Measurements from ENCODE around the gene TRIM29. TPM values are rescaled to one million over a fixed set of nuclear protein-coding genes. Genes with fewer than 3 reads are reported as not detected.

The TRIM29 gene
- total and polyA plus RNA-seq, 2 of the 13 experiments (the other 11 are each of a cell fraction or from before 2014, with no cell fraction given): 0.86 TPM

- TF ChIP-seq, protein P1, sequence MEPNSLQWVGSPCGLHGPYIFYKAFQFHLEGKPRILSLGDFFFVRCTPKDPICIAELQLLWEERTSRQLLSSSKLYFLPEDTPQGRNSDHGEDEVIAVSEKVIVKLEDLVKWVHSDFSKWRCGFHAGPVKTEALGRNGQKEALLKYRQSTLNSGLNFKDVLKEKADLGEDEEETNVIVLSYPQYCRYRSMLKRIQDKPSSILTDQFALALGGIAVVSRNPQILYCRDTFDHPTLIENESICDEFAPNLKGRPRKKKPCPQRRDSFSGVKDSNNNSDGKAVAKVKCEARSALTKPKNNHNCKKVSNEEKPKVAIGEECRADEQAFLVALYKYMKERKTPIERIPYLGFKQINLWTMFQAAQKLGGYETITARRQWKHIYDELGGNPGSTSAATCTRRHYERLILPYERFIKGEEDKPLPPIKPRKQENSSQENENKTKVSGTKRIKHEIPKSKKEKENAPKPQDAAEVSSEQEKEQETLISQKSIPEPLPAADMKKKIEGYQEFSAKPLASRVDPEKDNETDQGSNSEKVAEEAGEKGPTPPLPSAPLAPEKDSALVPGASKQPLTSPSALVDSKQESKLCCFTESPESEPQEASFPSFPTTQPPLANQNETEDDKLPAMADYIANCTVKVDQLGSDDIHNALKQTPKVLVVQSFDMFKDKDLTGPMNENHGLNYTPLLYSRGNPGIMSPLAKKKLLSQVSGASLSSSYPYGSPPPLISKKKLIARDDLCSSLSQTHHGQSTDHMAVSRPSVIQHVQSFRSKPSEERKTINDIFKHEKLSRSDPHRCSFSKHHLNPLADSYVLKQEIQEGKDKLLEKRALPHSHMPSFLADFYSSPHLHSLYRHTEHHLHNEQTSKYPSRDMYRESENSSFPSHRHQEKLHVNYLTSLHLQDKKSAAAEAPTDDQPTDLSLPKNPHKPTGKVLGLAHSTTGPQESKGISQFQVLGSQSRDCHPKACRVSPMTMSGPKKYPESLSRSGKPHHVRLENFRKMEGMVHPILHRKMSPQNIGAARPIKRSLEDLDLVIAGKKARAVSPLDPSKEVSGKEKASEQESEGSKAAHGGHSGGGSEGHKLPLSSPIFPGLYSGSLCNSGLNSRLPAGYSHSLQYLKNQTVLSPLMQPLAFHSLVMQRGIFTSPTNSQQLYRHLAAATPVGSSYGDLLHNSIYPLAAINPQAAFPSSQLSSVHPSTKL (CRISPR knock-in tag; IDR thresholded peaks at IDR 0.05): 0 out of 2 replicates have a peak, but pooled peaks have one; percentile 37
- TF ChIP-seq ZNF746 (CRISPR knock-in tag; IDR thresholded peaks at IDR 0.05) (no peak), PRDM15 (CRISPR knock-in tag; IDR thresholded peaks at IDR 0.05) (peak; percentile 63; the same call in 1 of the 2 replicates), HNRNPH1 (optimal IDR thresholded peaks at IDR 0.05; ENCODE audit: low read depth, low read length) (no peak), ATF5 (CRISPR knock-in tag; IDR thresholded peaks at IDR 0.05; ENCODE audit: low read depth) (no peak), ELF4 (CRISPR knock-in tag; IDR thresholded peaks at IDR 0.05; ENCODE audit: borderline replicate concordance) (no peak), JARID2 (CRISPR knock-in tag; IDR thresholded peaks at IDR 0.05; ENCODE audit: insufficient replicate concordance) (no peak), HOXA7 (CRISPR knock-in tag; IDR thresholded peaks at IDR 0.05) (no peak), SP5 (CRISPR knock-in tag; IDR thresholded peaks at IDR 0.05; ENCODE audit: borderline replicate concordance, low read depth) (no peak), ZNF639 (CRISPR knock-in tag; conservative IDR thresholded peaks at IDR 0.05) (no peak), MAZ (IDR thresholded peaks at IDR 0.05; ENCODE audit: borderline replicate concordance, low read depth, low read length) (no peak), MAZ (CRISPR knock-in tag; IDR thresholded peaks at IDR 0.05; ENCODE audit: low read depth) (0 out of 2 replicates have a peak, but pooled peaks have one; percentile 41), HMGA1 (CRISPR knock-in tag; conservative IDR thresholded peaks at IDR 0.05) (no peak)
- TF ChIP-seq, protein P2, sequence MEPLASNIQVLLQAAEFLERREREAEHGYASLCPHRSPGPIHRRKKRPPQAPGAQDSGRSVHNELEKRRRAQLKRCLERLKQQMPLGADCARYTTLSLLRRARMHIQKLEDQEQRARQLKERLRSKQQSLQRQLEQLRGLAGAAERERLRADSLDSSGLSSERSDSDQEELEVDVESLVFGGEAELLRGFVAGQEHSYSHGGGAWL (CRISPR knock-in tag; IDR thresholded peaks at IDR 0.05): no peak
- TF ChIP-seq, protein P3, sequence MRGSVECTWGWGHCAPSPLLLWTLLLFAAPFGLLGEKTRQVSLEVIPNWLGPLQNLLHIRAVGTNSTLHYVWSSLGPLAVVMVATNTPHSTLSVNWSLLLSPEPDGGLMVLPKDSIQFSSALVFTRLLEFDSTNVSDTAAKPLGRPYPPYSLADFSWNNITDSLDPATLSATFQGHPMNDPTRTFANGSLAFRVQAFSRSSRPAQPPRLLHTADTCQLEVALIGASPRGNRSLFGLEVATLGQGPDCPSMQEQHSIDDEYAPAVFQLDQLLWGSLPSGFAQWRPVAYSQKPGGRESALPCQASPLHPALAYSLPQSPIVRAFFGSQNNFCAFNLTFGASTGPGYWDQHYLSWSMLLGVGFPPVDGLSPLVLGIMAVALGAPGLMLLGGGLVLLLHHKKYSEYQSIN (CRISPR knock-in tag; IDR thresholded peaks at IDR 0.05; ENCODE audit: borderline replicate concordance): no peak
Measured at GRCh38 chr11:120168960-120169681, 31.2 kb upstream of the TRIM29 start (continued).

Data from HepG2 (cell line).